ENCODE measurements around the gene ACTR5. TPM values are rescaled to one million over a fixed set of nuclear protein-coding genes. Genes with fewer than 3 reads are reported as not detected.

The ACTR5 gene
- total and polyA plus RNA-seq, 4 donors: 1.9 to 5.4 (median 4.0) TPM

GRCh38 chr20:38757145-38757775 lies 9.0 kb downstream of the ACTR5 start:
- H3K4me3 ChIP-seq (ENCODE audit: low read depth in 1 of 3, low read length in 3 of 3): no peak overlapping the region
- no peak overlapping the region for H3K9ac ChIP-seq (ENCODE audit: low read depth in 1 of 2, low read length in 2 of 2)
- H3K36me3 ChIP-seq (ENCODE audit: control insufficient read depth in 4 of 4, insufficient read depth in 3 of 4, low read depth in 1 of 4, low read length in 3 of 4): peaks cover 0 to 62% (median 43%) of the 10 kb centered on the region in 4 donors
- no peaks in the 10 kb centered on the region for H3K27me3 ChIP-seq (ENCODE audit: control insufficient read depth in 4 of 4, insufficient read depth in 4 of 4, low read length in 3 of 4)
- 81% methylated on average over 7 of the region's 7 CpGs for WGBS
- H3K4me1 ChIP-seq (ENCODE audit: control insufficient read depth in 4 of 4, insufficient read depth in 4 of 4, low read length in 3 of 4): no peaks in the 10 kb centered on the region
- no peaks in the 10 kb centered on the region for H3K9me3 ChIP-seq (ENCODE audit: control insufficient read depth in 4 of 4, low read length in 3 of 4)
- no peak overlapping the region for H3K27ac ChIP-seq (ENCODE audit: low read depth in 1 of 2, low read length in 2 of 2)
- DNase-seq (ENCODE audit: low spot score): no peak
- TF ChIP-seq SP1 (IDR thresholded peaks at IDR 0.05) (peak; percentile 7), FOXA2 (IDR thresholded peaks at IDR 0.05) (no peak), NR2F2 (IDR thresholded peaks at IDR 0.05) (peak; percentile 55)

GRCh38 chr20:38759106-38759505 lies 10.8 kb downstream of the ACTR5 start:
- no peak for TF ChIP-seq CTCF (IDR thresholded peaks at IDR 0.05; ENCODE audit: low read depth, low read length, missing input control)
- no peak for TF ChIP-seq REST (IDR thresholded peaks at IDR 0.05)
- TF ChIP-seq GABPA (IDR thresholded peaks at IDR 0.05 in 1 of 2, conservative IDR thresholded peaks at IDR 0.05 in 1 of 2): no peak
- no peak for TF ChIP-seq ATF3 (IDR thresholded peaks at IDR 0.05)
- no peak for TF ChIP-seq FOXA1 (IDR thresholded peaks at IDR 0.05)
- no peak for TF ChIP-seq HNF4G (IDR thresholded peaks at IDR 0.05)
- TF ChIP-seq EGR1 (IDR thresholded peaks at IDR 0.05; ENCODE audit: low read depth in 2 of 2): no peak
- TF ChIP-seq RXRA (IDR thresholded peaks at IDR 0.05): no peak
- TF ChIP-seq ZBTB33 (IDR thresholded peaks at IDR 0.05): no peak
- no peak for TF ChIP-seq SP1 (IDR thresholded peaks at IDR 0.05)
- no peak for TF ChIP-seq NR2F2 (IDR thresholded peaks at IDR 0.05)
- TF ChIP-seq FOXA2 (IDR thresholded peaks at IDR 0.05): no peak
- TF ChIP-seq MAX (IDR thresholded peaks at IDR 0.05): no peak
- no peak for TF ChIP-seq JUND (IDR thresholded peaks at IDR 0.05)
- TF ChIP-seq HNF4A (conservative IDR thresholded peaks at IDR 0.05): no peak
- TF ChIP-seq YY1 (IDR thresholded peaks at IDR 0.05): no peak
- Histone ChIP-seq H3K9ac (ENCODE audit: low read depth in 1 of 2, low read length in 2 of 2) (no peak overlapping the region), H3K36me3 (ENCODE audit: control insufficient read depth in 4 of 4, insufficient read depth in 3 of 4, low read depth in 1 of 4, low read length in 3 of 4) (peaks cover 0 to 79% (median 53%) of the 10 kb centered on the region in 4 donors), H3K9me3 (ENCODE audit: control insufficient read depth in 4 of 4, low read length in 3 of 4) (no peaks in the 10 kb centered on the region), H3K4me1 (ENCODE audit: control insufficient read depth in 4 of 4, insufficient read depth in 4 of 4, low read length in 3 of 4) (no peaks in the 10 kb centered on the region), H3K27ac (ENCODE audit: low read depth in 1 of 2, low read length in 2 of 2) (no peak overlapping the region), H3K4me3 (ENCODE audit: low read depth in 1 of 3, low read length in 3 of 3) (no peak overlapping the region), H3K27me3 (ENCODE audit: control insufficient read depth in 4 of 4, insufficient read depth in 4 of 4, low read length in 3 of 4) (no peaks in the 10 kb centered on the region)
- 97% methylated on average over 7 of the region's 7 CpGs for WGBS
- no peak for DNase-seq (ENCODE audit: low spot score)

Measured in liver (tissue), 9 donors.